GM18507 (cell line): Measurements from ENCODE around the gene TMEM150A.
A peak's percentile ranks its signal among the peaks of the same experiment; 100 is the strongest.
"Not testable (repeated sequence)": the region's sequence is repeated elsewhere in the genome, so short reads cannot be mapped to it uniquely, and the experiment has no call there.

ENCODE experiments used
- DNase-seq: peaks from one replicate; pipeline ENCODE4 v3.0.0; 2011; ENCODE audit warnings: low read depth; ENCODE audit not compliant: insufficient read length; ENCODE audit errors: extremely low spot score
- FAIRE-seq: peaks from 2 replicates; lab custom pipeline; 2011; peaks lifted over from hg19 to GRCh38; lab: Jason Lieb, UNC

TMEM150A gene, protein sequence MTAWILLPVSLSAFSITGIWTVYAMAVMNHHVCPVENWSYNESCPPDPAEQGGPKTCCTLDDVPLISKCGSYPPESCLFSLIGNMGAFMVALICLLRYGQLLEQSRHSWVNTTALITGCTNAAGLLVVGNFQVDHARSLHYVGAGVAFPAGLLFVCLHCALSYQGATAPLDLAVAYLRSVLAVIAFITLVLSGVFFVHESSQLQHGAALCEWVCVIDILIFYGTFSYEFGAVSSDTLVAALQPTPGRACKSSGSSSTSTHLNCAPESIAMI

DNA sequence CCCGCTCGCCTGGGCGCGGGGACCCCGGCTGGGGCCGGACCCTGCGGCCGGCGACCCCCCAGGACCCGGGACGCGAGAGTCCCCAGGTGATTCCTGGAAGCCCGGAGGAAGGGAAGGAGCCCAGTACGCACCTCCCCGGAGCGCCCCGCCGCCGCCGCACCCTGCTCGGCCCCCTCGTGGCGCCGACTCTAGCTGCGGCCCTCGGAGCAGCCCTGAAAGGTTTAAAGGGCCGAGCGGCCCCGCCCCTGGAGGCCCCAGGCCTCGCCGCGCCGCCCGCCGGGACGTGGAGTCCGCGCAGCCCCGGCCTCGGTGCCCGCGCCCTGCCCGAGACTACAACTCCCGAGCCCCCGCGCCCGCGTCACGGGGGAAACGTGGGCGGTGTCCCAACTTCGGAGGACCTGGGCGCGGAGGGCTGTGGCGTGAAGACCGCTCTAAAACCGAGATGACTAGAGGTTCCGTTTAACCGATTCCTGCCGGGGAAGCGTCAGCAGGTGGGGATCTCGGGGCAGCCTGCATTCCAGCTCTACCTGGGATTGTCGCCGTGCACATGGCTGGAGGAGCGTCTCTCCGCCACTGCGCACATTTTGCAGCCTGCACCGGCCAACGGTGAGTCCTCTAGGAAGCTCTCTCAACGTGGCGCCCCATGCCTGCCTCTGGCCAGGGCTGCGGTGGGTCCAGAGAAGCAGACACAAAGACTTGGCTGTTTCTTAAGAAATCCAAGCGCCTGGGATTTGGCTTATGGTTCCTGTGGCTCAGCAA, at the start of gene TMEM150A:
TSS of gene TMEM150A (minus strand) at position 223 of the 759 bp plus-strand sequence. CDS start 750 bp downstream, outside the sequence.
- FAIRE-seq (peak; percentile 73), DNase-seq (peak; percentile 82)

DNA sequence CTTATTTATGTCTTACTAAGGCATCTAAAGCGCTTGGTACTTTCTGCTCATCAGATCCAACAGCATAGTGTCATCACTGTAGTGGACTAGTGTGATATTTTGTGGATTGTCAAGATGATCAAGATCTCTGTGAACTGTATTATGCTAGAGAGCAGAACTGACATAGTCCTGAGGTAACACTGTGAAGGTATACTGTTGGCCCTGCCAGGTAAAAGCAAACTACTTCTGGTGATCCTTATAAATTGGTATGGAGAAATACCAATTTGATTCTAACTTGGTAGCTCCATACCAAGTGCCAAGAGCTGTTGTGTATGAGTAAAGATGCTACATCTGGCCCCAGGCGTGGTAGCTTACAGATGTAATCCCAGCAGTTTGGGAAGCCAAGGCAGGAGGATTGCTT, 49.6 kb upstream of the TMEM150A start:
- DNase-seq (no peak), FAIRE-seq (no peak)

DNA sequence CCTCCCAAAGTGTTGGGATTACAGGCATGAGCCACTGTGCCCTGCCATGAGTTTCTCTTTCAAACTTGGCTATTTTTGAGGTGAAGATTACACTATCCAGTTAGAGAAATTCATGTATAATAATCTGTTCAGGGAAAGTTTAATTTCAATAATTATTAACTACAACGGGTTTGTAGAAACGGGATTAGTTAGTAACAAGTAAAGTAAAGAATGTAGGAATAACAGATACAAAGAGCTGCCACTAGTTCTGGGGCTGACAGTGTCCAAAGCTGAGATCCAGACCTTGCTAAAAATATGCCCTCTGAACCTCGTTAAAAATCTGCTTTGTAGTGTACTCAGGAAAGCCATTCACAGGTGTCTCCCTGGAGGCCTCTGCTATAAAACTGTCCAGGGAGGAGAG, 48.6 kb upstream of the TMEM150A start:
- FAIRE-seq (no peak), DNase-seq (no peak)

DNA sequence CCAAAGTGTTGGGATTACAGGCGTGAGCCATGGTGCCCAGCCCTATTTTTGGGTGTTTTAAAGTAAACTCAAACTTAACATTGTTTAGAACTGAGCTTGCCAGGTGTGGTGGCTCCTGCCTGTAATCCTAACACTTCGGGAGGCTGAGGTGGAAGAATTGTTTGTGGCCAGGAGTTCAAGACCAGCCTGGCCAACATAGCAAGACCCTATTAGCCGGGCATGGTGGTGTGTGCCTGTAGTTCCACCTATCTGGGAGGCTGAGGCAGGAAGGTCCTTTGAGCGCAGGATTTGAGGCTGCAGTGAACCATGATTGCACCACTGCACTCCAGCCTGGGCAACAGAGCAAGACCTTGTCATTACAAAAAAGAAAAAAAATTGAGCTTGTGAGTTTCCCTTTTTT, 48.0 kb upstream of the TMEM150A start:
- no peak for FAIRE-seq
- no peak for DNase-seq

DNA sequence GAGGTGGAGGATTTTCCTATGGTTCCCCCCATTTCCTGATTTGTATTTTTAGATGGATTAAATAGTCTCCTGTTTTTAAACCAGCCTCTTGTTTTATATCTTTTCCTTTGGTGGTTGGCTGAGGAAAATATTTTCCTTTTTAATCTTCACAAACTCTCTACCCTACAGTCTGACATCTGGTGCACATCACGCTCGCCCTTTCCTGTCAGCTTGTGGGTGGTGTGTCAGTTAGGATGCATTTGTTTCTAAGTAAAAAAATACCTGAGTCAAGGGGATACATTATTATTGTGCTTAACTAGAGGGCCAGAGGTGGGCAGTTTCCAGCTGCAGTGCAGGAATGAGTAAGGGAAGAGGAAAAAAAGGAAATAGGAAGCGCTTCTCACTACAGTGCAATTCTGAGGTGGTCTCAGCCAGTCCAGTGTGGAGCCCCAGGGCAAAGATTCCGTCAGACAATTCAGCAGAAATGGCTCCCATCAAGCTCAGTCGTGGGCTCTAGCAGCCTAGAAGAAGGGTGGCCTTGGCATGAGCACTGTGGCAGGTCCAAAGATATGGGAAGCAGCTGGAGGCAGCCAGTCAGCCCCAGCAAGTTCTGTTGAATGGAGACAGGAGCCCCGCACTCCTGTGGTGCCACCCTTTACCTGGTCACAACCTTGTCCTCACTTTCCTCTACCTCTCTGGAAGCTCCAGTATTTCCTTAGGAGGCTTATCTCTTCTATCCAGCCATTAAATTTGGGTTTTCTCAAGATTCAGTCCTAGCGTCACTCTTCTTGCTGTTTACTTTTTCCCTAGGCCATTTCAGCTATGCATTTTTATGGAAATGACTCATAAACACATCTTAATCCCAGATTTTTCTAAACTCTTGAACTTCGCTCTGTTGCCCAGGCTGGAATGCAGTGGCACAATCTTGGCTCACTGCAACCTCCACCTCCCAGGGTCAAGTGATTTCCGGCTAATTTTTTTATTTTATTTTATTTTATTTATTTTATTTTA, 47.0 kb upstream of the TMEM150A start:
- DNase-seq (no peak), FAIRE-seq (no peak)

DNA sequence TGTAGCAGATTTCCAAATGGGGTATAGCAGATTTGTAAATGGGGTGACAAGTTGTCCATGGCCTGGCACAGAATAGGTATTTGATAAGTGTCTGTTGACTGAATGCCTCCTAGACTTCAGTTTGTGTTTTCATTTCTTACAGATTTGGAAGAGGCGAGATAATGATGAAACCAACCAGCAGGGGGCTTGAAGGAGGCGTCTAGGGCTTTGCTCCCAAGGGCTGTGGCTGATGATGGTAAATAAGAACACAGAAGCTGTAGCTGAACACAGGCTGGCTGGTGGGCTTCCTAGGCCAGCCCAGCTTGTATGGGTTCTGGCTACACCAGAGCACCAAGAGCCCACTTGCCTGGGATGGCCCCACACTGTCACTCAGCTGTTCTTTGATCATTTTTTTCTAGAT, 46.1 kb upstream of the TMEM150A start:
- peak; percentile 23 for DNase-seq
- FAIRE-seq = no peak

DNA sequence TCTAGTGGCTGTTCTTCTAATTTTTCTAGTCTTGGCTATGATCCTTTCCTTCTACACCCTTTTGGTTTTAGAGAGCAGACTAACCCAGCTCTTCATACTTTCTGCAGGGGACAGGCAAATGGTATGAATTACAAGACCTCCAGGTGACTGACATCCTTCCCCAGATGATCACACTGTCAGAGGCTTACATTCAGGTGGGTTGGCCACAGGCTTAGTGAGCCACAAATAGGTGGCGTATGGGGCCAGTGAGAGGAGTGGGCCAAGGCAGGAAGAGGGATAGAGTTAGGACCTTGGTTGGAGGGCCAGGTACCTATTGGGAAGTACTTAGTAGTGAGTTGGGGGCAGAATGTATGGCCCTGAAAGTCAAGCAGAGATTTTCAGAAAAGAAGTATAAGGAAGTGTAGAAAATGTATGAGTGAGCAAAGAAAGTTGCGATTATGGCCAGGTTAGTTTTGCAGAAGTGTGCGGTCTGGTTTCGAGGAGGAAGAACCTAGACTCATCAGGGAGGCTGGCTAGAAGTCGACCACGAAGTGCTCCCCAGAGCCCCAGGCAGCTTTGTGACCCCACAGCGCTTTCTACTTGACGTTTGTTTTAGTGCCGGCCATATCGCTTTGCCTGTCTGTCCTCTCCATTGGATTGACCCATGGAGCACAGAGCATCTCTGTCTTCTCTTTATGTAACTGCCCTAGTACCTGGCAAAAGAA, 45.5 kb upstream of the TMEM150A start:
- DNase-seq = no peak
- no peak for FAIRE-seq

DNA sequence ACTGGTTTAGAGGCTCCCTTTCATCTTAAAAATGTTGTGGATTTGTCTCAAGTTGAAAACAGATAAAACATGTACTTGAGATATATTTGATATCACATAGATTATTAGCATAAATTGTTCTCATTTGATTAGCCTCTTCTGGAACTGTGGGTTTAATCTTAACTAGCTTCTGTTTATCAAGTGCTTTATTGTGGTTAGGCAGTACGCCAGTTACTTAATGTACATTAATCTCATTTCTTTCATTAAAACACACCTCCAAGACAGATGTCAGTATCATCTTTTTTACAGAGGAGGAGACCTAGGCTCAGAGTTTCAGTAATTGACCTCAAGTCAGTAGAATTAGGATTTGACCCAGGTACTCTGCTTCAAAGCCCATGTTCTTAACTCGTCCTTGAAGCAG, 43.7 kb upstream of the TMEM150A start:
- FAIRE-seq = no peak
- no peak for DNase-seq

DNA sequence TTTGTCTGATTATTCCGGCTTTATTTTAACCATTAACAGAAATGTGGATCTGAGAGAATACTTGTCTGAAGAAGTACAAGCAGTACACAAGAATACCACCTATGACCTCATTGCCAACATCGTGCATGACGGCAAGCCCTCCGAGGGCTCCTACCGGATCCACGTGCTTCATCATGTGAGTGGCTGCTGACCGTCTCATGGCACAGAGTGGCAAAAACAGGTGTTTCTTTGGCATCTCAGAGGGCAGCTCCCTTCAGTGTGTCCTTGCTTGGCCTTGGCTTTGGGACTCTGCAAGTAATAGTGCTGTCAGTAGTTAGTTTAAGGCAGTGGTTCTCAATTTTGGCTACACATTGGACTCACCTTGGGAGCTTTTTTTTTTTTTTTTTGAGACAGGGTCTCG, 42.4 kb upstream of the TMEM150A start:
- FAIRE-seq (no peak), DNase-seq (no peak)

DNA sequence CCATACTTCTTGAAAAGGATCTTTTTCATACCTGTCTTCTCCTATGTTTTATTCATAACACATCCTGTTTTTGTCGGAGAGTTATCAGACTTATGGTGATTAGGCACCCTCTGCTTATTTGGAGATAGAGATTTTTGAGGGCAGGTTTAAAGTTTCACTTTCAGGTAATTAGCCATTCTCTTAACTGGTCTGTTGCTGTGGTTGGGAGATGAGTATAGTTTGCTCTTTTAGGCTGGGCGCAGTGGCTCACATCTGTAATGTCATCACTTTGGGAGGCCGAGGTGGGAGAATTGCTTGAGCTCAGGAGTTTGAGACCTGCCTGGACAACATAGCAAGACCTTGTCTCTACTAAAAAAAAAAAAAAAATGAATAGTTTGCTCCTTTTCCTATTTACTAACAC, 40.2 kb upstream of the TMEM150A start:
- DNase-seq (no peak), FAIRE-seq (no peak)

DNA sequence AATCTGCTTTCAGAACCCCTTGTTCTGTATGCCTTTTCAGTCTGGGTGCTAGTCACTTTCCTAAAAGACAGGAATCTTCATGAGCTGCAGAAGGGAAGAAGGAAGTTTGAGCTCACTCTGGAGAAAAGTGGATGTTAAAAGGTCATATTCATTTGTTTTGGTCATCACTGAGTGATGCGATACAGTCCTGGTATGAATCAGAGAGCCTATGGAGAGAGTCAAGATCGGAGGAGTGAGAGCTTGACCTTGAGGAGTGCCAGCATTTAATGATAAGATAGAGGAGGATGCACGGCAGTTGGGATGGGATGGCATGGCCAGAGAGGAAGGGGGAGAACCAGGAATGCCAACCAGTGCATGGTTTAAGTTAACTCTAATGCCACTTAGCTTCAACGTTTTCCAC, 33.1 kb upstream of the TMEM150A start:
- FAIRE-seq = no peak
- no peak for DNase-seq

DNA sequence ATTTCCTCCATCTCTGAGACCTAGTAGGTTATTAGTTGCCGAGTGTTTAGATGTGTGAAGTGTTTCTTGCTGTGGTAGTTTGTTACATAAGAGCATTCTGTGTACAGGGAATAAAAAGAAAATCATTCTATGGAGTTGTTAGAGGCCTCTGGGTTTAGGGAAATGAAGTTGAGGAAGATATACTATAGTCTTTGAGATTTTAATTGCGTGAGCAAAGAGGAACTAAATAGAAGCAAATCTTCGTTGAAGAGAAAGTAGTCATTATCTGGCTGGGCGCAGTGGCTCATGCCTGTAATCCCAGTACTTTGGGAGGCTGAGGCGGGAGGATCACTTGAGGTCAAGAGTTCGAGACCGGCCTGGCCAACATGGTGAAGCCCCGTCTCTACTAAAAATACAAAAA, 32.5 kb upstream of the TMEM150A start:
- no peak for DNase-seq
- no peak for FAIRE-seq

DNA sequence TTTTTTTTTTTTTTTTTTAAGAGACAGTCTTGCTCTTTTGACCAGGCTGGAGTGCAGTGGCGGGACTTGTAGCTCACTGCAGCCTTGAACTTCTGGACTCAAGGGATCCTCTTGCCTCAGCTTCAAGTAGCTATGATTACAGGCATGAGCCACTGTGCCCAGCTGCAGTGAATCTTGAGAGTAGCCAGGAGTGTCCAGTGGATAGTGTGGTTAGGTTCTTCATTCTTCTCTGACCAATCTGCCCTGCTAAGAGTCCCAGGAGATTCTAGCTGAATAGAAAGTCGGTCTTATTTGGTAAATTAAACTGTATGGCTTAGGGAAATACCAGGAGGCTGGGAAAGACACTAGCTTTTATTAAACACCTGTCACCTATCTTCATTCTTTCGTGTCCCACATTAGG, 28.8 kb upstream of the TMEM150A start:
- no peak for DNase-seq
- no peak for FAIRE-seq

DNA sequence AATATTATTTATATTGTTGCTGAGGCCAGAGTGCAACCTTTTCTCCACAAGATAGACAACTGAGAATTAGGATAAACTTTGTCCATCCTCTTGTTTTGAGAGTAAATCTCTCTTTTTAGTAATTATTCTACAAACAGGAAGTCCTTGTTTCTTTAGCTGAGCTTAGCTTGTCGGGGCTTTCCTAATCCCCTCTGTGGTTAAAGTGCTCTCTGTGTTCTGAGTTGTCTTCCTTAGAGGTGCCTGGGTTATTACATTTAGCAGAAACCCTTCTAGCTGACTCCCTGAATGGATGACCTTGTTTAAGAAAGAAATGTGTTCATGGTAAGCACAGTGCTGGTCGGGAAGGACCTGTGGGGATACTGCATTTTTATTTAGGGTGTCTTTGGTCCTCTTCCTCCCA, 26.2 kb upstream of the TMEM150A start:
- no peak for DNase-seq
- FAIRE-seq = no peak

DNA sequence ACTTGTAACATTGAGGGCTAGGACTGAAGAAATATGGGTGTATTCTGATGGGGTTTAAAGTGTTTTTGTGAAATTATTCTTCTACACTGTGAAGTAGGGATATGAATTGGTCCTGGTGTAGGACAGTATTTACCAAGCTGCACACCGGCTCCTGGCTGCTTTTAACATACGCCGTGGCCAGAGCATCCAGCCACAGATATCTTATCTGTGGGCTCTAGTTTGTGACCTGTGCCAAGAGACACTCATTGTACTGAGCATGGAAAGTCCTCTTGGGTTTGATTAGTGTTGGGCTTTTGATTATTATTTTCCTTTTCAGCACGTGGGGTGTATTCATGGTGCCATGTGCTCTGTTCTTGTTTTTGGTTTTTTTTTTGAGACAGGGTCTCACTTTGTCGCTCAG, 21.5 kb upstream of the TMEM150A start:
- DNase-seq = no peak
- no peak for FAIRE-seq

DNA sequence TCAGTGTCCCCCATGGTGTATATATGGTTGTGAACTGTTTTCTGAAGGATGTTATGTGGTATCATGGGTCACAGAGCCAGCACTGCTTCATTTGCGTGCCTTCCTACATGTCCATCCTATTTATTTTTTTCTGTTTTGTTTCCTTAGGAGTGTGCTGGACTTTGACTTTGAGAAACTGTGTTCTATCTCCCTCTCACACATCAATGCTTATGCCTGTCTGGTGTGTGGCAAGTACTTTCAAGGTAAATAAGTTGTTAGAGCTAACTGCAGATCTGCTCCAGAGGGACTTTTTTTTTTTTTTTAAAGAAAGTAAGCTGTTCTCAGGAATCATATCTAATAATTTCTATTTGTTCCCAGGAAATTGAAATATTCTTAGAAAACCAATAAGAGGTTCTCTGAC, 18.8 kb upstream of the TMEM150A start:
- FAIRE-seq (no peak), DNase-seq (no peak)

DNA sequence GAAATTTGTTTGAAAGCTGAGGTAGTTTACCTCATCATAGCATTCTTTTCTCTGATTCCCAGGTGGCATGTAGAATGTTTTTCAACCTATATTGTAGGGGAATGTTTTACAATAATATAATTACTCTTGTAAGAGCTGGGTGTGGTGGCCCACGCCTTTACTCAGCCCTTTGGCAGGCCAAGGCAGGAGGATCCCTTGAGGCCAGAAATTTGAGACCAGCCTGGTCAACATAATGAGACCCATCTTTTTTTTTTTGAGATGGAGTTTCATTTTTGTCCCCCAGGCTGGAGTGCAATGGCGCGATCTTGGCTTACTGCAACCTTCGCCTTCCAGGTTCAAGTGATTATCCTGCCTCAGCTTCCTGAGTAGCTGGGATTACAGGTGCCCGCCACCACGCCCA, 17.1 kb upstream of the TMEM150A start:
- DNase-seq (no peak), FAIRE-seq (no peak)

DNA sequence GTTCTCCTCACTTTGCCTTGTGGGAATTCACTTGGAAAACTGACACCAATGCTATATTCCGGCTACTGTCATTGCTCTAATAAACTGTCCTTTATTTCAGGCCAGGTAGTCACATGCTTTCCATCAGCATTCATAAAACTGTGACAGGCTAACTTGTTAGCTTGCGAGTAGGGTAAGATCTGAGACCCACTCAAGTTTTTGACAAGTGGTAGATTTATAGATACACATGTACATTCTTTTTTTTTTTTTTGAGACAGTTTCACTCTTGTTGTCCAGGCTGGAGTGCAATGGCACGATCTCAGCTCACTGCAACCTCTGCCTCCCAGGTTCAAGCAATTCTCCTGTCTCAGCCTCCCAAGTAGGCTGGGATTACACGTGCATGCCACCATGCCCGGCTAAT, 15.2 kb upstream of the TMEM150A start:
- not testable (repeated sequence) for DNase-seq, FAIRE-seq

DNA sequence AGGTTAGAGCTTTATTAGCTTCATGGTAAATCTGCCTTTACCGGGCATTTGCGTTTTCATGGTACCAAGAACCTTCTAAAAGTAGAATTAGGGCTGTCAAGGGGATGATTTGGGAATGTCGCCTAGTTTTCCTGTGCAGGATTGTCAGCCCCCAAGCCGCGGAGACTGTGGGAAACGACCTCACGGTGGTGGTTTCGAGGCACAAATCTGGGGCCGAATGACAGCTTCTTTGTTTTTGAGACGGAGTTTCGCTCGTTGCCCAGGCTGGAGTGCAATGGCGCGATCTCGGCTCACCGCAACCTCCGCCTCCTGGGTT, 12.9 kb upstream of the TMEM150A start:
- no peak for FAIRE-seq
- no peak for DNase-seq

DNA sequence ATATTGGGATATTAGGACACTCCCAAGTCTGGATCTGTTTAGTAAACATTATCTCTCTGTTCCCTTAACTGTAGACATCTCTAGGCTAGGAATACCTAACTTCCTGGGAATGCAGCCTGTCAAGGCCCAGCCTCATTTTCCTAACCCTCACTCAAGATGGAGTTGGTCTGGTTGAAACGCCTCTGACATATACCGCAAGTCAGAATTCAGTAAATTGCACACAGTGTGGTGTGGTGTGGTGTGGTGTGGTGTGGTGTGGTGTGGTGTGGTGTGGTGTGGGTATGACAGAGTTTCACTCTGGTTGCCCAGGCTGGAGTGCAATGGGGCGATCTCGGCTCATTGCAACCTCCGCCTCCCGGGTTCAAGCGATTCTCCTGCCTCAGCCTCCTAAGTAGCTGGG, 12.3 kb upstream of the TMEM150A start:
- not testable (repeated sequence) for DNase-seq, FAIRE-seq
